ENCODE results near the gene GPR37L1.

Gene GPR37L1, protein sequence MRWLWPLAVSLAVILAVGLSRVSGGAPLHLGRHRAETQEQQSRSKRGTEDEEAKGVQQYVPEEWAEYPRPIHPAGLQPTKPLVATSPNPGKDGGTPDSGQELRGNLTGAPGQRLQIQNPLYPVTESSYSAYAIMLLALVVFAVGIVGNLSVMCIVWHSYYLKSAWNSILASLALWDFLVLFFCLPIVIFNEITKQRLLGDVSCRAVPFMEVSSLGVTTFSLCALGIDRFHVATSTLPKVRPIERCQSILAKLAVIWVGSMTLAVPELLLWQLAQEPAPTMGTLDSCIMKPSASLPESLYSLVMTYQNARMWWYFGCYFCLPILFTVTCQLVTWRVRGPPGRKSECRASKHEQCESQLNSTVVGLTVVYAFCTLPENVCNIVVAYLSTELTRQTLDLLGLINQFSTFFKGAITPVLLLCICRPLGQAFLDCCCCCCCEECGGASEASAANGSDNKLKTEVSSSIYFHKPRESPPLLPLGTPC

GRCh38 chr1:202122639-202123335 is at the start of gene GPR37L1:
Gene GPR37L1 (plus strand): TSS chr1:202122917. CDS start chr1:202122964, 47 bp downstream.
- peak; percentile 44 for DNase-seq (ENCODE audit: low read depth)

DNA sequence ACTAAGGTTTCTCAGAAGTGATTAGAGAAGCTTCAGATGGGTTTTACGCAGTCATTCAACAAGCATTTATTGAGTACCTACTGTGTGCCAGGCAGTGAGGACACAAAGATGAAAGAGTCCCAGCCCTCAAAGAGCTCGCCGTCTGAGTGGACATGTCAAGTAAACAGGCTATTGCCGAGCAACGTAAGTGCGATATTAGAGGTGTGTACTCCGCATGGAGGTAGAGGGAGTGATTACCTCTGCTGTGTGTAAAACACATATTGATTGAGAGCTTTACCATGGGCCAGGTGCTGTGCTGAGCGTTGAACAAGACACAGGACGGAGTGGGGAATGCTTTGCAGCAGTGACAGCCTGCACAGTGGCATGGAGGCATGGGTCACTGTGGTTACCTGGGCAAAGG is 49.5 kb upstream of the GPR37L1 start:
- DNase-seq (ENCODE audit: low read depth): no peak

- DNase-seq (ENCODE audit: low read depth): no peak
Observed at GRCh38 chr1:202074985-202075384, 47.7 kb upstream of the GPR37L1 start.

DNA sequence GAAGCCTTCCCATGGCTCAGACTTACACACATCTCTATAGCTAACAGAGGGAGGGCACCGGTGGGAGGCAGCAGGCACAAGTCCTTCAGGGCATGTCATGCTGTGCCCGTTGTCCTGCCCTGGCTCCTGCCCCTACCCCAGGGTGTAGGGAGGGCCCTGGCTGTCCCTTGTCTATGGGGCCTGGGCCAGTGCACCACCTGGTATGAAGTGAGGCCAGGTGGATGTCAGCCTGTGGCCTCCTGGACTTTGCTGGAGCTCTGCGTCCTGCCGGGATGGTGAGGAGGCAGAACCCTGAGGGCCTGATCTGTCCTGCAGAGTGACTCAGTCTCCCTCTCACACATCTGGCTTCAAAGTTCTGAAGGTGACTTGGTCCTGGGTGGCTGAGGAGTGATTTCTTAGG is 47.3 kb upstream of the GPR37L1 start:
- DNase-seq (ENCODE audit: low read depth): no peak

- no peak for DNase-seq (ENCODE audit: low read depth)
Observed at GRCh38 chr1:202076050-202076511, 46.6 kb upstream of the GPR37L1 start.

GRCh38 chr1:202078241-202078640 is 44.5 kb upstream of the GPR37L1 start:
- DNase-seq (ENCODE audit: low read depth): no peak

- DNase-seq (ENCODE audit: low read depth): no peak
Observed at GRCh38 chr1:202081992-202082391, 40.7 kb upstream of the GPR37L1 start.

DNA sequence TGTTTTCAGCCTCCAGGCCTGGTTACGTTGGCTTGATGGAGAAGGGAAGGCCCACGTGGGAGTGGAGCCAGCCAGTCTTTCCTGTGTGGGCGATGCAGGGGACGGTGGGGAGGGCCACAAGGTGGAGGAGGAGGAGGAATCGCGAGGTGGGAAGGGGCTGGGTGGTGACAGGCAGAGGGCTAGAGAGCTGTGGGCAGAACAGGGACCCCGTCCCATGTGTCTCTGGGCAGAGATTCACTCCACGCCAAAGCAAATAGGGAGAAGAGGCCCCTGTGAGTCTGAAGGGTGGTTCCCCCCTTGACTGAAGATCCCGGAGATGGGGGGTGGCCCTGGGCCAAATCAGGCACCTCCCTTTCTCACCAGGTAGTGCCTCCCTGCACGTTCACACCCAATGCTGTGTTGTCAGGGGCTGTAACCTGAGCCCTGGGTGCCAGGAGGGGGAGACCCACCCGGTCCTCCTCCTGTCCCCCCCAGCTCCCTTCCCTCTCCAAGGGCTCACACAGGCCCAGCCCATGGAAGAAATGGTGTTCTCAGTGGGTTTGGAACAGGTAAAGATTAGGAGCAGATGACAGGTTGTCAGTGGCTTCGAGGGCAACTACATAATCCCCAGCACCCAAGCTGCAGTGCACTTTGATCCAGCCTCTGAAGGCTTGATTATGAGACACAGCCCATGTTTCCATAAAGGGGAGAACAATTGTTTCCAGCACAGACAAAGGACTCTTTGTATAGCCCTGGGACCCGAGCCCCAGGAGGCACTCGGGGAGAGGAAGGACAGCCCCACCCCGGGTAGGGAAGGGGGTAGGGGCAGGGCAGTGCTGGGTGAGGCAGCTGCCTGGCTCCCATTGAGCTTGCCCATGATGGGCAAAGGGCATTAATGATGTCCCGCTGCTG is 37.7 kb upstream of the GPR37L1 start:
- DNase-seq (ENCODE audit: low read depth): no peak

DNA sequence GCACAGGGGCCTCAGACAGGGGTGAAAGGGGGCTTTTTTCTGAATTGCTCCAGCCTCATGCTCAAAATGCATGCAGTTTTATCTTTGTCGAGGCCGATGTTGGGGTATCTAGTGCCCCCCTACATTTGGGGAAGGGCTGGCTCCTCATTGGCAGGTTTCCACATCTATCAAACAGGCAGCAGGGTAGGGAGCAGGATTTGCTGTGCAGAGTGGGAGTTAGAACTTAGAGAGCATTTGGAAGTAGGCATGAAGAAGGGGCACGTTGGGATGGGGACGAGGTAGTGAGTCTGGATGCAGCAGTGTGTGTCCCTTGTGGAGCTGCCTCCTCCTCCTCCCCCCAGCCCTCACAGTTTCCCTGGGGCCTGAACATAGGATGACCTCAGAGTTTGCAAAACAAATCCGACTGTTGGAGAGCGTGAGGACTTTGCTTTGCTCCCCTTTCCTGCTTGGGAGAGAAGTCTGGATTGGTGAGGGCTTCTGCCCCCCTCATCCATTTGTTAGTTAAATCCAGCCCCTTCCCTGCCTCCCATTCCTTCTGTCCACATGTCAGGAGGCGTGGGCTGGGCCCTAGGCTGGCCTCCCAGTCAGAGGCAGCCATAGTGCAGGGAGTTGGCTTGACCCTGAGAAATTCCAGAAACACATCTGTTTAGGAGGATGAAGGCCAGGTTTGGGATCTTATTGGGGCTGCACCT is 36.9 kb upstream of the GPR37L1 start:
- DNase-seq (ENCODE audit: low read depth): no peak

GRCh38 chr1:202086579-202087350 is 36.0 kb upstream of the GPR37L1 start:
- no peak for DNase-seq (ENCODE audit: low read depth)

- no peak for DNase-seq (ENCODE audit: low read depth)
Observed at GRCh38 chr1:202088206-202088605, 34.5 kb upstream of the GPR37L1 start.

DNA sequence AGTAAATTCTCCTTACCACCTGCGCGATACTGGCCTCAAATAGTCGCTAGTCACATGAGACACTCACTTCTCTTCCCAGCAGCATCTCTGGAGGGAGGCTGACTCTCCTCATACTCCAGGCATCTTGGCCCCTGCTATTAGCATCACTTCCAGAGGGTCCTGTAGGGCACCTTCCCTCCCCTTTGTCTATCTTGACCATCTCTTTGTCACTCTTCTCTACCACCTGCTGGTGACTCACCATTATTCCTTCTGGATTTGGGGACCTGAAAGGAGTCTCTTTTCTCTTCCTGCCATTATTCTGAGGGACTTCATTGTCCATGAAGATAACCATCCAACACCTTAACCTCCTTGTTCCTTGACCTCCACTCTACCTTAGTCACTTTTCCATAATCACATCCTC is 31.7 kb upstream of the GPR37L1 start:
- DNase-seq (ENCODE audit: low read depth): no peak

- no peak for DNase-seq (ENCODE audit: low read depth)
Observed at GRCh38 chr1:202093858-202094257, 28.9 kb upstream of the GPR37L1 start.

- no peak for DNase-seq (ENCODE audit: low read depth)
Observed at GRCh38 chr1:202101184-202101583, 21.5 kb upstream of the GPR37L1 start.

DNA sequence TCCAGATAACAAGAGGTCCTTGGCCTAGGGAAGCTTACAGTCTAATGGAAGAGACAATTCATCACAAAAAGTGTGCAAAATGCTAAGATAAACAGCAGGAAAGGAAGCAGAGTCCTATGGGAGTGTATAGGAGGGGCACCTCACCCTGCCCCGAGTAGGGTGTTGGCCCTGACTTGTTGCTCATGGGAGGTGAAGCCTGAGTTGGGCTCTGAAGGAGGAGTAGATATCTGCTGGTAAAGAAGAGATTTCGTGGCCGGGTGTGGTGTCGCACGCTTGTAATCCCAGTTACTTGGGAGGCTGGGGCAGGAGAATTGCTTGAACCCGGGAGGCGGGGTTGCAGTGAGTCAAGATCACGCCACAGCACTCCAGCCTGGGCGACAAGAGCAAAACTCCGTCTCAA is 18.6 kb upstream of the GPR37L1 start:
- DNase-seq (ENCODE audit: low read depth): no peak

DNA sequence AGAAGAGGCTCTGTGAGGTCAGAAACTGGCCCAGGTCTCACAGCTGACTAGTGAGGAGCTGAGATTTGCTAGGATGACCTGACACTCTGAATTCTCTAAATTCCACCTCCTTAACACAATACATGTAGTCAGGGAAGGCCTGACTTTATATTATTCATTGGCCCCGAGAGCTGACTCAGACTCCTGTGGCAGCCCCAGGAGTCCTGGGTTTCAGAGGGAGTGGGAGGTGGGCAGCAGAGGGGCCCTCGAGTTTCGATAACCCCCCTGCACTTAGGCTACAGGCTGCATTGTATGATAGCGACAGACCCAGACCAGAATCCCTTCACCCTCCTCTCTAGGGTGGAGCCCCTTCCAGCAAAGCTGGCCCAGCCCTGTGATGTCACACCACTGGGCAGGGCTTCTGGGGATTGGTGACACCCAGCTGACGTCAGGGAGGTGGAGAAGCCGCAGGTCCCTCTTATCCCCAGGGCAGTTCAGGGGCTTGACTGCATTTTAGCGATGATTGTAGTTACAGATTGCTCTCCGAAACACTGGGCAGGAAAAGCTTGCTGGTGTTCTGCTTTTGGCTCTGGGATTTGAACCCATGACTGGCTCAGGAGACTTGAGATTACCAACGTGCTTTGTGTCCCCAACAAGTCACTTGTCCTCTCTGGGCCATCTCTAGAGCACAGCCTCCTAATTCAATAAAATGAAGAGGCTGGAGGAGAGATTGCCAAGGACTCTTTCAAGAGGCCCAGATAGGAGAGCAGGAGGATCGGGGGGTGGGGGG is 17.0 kb upstream of the GPR37L1 start:
- no peak for DNase-seq (ENCODE audit: low read depth)

- no peak for DNase-seq (ENCODE audit: low read depth)
Observed at GRCh38 chr1:202106340-202107254, 16.1 kb upstream of the GPR37L1 start.

- DNase-seq (ENCODE audit: low read depth): no peak
Observed at GRCh38 chr1:202107321-202107761, 15.4 kb upstream of the GPR37L1 start.

Data from fibroblast of gingiva (primary cell).